Panc1 (cell line): Measurements from ENCODE around the gene DUSP12. TPM values are rescaled to one million over a fixed set of nuclear protein-coding genes. Genes with fewer than 3 reads are reported as not detected.

Experiments
- ATAC-seq: fragments of 200-7000 bp; cut with Tn5 transposase; 2 replicates; pipeline ENCODE4 v1.9.1; 2020; ENCODE audit warnings: mild to moderate bottlenecking, moderate library complexity
- BruUV-seq: library from RNA; stranded (reverse); fragments of 400-500 nt; replicated peaks from 2 replicates; lab custom pipeline; 2021; lab: Mats Ljungman, UMichigan
- CTCF ChIA-PET: fragments of 300-600 bp; sonication (Branson Sonifier 250); formaldehyde crosslinking; loops from one replicate; lab custom pipeline; 2022; ENCODE audit warnings: antibody characterized with exemption; lab: Charles Lee
- POLR2A ChIA-PET: fragments of 300-600 bp; sonication (Branson Sonifier 250); formaldehyde crosslinking; loops from one replicate; lab custom pipeline; 2022; ENCODE audit warnings: antibody characterized with exemption; lab: Charles Lee
- DNase-seq: peaks from one replicate; pipeline ENCODE4 v3.0.0-alpha.2; 2010; ENCODE audit warnings: low read depth, low spot score
- H3K27ac ChIP-seq: 2 replicates; pipeline ENCODE4 v1.5.1; 2011; ENCODE audit warnings: mild to moderate bottlenecking, low read length, inconsistent platforms
- H3K27me3 ChIP-seq: fragments of 200-500 bp; sonication (Bioruptor generic); 2 replicates; pipeline ENCODE4 v1.6.0; 2014; ENCODE audit warnings: low read length, inconsistent platforms; ENCODE audit not compliant: control insufficient read depth, insufficient read depth
- H3K36me3 ChIP-seq: fragments of 200-500 bp; sonication (Bioruptor generic); 2 replicates; pipeline ENCODE4 v1.5.1; 2014; ENCODE audit warnings: inconsistent platforms, mild to moderate bottlenecking, low read length, moderate library complexity; ENCODE audit not compliant: control insufficient read depth, insufficient read depth
- H3K4me1 ChIP-seq: 2 replicates; pipeline ENCODE4 v1.5.1; 2011; ENCODE audit warnings: inconsistent platforms, mild to moderate bottlenecking, low read length, moderate library complexity; ENCODE audit not compliant: control insufficient read depth, insufficient read depth
- H3K4me3 ChIP-seq, 2 experiments: 2 replicates each; pipeline ENCODE4 v1.5.1; 2011 to 2012; ENCODE audit warnings: low read depth in 2 of 2, low read length in 2 of 2, mild to moderate bottlenecking in 2 of 2, inconsistent platforms in 1 of 2, moderate library complexity in 1 of 2
- H3K9me3 ChIP-seq: fragments of 200-500 bp; sonication (Bioruptor generic); 2 replicates; pipeline ENCODE4 v1.5.1; 2014; ENCODE audit warnings: low read depth, mild to moderate bottlenecking, inconsistent platforms, low read length, moderate library complexity; ENCODE audit not compliant: control insufficient read depth, insufficient read depth
- POLR2AphosphoS5 ChIP-seq: IDR thresholded peaks from 2 replicates; pipeline ENCODE4 v1.6.1; 2012; ENCODE audit warnings: mild to moderate bottlenecking, low read depth, low read length, moderate library complexity
- SIN3A ChIP-seq: IDR thresholded peaks from 2 replicates; pipeline ENCODE4 v1.6.1; 2012; ENCODE audit warnings: low read depth, mild to moderate bottlenecking, low read length, moderate library complexity, borderline replicate concordance; ENCODE audit not compliant: insufficient read depth
- TCF7L2 ChIP-seq: IDR thresholded peaks from 2 replicates; pipeline ENCODE4 v1.6.1; 2011; ENCODE audit warnings: mild to moderate bottlenecking, low read depth, low read length, inconsistent platforms
- in situ Hi-C: cut with HindIII; loops from 2 replicates; pipeline ENCODE4 v1.10.0; 2016; ENCODE audit warnings: low sequenced_read_pairs, low pct_unique_long_range_greater_than_20kb
- intact Hi-C: fragments of 100-400 bp; cut with micrococcal nuclease; formaldehyde crosslinking; loops from one replicate; pipeline ENCODE4 v1.10.0; 2022; ENCODE audit not compliant: unreplicated experiment
- total RNA-seq: library from RNA; stranded (reverse); gene quantifications from one replicate; pipeline ENCODE4 v1.2.1, GENCODE V29; 2021; ENCODE audit not compliant: unreplicated experiment
- TF ChIP-seq, protein P1 (sequence below), 2 experiments: IDR thresholded peaks; 2 replicates each; pipeline ENCODE4 v1.6.1; 2011 to 2012; ENCODE audit warnings: low read depth in 2 of 2, control low read depth in 1 of 2, low read length in 1 of 2, mild to moderate bottlenecking in 1 of 2, moderate library complexity in 1 of 2; ENCODE audit not compliant: insufficient read depth in 1 of 2
- TF ChIP-seq, protein P2 (sequence below): fragments of 450-650 bp; IDR thresholded peaks from 2 replicates; pipeline ENCODE4 v1.5.1; 2017; ENCODE audit warnings: mild to moderate bottlenecking

The DUSP12 gene
- total RNA-seq, 1 experiment from 2014 or later = 22.0 TPM

DNA sequence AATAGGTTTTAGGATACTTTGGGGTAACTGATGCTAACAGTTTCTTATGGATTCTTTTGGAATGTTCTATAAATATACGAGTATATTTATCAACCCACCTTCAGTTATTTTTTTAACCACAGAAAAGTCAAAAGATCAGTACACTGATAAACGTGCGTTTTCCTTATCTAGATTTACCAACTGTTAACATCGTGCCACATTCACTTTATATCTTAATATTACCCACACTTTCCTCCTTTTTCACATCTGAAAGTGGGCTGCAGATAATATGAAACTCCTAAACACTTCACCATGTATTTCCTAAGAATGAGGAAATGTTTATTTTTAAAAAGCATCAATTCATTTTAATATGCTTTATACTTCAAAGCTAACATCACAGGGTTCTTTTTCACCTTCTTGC, 24.2 kb downstream of the DUSP12 start:
- CTCF ChIA-PET = interaction anchor here (0.6 kb wide), 1 partner anchor 263 kb away, joined by 5 read pairs; no protein-coding TSS in a partner anchor
- TF ChIP-seq TCF7L2 (no peak), POLR2AphosphoS5 (no peak), SIN3A (no peak)
- TF ChIP-seq, protein P1, sequence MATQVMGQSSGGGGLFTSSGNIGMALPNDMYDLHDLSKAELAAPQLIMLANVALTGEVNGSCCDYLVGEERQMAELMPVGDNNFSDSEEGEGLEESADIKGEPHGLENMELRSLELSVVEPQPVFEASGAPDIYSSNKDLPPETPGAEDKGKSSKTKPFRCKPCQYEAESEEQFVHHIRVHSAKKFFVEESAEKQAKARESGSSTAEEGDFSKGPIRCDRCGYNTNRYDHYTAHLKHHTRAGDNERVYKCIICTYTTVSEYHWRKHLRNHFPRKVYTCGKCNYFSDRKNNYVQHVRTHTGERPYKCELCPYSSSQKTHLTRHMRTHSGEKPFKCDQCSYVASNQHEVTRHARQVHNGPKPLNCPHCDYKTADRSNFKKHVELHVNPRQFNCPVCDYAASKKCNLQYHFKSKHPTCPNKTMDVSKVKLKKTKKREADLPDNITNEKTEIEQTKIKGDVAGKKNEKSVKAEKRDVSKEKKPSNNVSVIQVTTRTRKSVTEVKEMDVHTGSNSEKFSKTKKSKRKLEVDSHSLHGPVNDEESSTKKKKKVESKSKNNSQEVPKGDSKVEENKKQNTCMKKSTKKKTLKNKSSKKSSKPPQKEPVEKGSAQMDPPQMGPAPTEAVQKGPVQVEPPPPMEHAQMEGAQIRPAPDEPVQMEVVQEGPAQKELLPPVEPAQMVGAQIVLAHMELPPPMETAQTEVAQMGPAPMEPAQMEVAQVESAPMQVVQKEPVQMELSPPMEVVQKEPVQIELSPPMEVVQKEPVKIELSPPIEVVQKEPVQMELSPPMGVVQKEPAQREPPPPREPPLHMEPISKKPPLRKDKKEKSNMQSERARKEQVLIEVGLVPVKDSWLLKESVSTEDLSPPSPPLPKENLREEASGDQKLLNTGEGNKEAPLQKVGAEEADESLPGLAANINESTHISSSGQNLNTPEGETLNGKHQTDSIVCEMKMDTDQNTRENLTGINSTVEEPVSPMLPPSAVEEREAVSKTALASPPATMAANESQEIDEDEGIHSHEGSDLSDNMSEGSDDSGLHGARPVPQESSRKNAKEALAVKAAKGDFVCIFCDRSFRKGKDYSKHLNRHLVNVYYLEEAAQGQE (IDR thresholded peaks at IDR 0.05; ENCODE audit: insufficient read depth in 1 of 2, low read depth in 2 of 2, low read length in 1 of 2) = no peak
- TF ChIP-seq, protein P2, sequence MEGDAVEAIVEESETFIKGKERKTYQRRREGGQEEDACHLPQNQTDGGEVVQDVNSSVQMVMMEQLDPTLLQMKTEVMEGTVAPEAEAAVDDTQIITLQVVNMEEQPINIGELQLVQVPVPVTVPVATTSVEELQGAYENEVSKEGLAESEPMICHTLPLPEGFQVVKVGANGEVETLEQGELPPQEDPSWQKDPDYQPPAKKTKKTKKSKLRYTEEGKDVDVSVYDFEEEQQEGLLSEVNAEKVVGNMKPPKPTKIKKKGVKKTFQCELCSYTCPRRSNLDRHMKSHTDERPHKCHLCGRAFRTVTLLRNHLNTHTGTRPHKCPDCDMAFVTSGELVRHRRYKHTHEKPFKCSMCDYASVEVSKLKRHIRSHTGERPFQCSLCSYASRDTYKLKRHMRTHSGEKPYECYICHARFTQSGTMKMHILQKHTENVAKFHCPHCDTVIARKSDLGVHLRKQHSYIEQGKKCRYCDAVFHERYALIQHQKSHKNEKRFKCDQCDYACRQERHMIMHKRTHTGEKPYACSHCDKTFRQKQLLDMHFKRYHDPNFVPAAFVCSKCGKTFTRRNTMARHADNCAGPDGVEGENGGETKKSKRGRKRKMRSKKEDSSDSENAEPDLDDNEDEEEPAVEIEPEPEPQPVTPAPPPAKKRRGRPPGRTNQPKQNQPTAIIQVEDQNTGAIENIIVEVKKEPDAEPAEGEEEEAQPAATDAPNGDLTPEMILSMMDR = no peak
- intact Hi-C loops = no loop called here

DNA sequence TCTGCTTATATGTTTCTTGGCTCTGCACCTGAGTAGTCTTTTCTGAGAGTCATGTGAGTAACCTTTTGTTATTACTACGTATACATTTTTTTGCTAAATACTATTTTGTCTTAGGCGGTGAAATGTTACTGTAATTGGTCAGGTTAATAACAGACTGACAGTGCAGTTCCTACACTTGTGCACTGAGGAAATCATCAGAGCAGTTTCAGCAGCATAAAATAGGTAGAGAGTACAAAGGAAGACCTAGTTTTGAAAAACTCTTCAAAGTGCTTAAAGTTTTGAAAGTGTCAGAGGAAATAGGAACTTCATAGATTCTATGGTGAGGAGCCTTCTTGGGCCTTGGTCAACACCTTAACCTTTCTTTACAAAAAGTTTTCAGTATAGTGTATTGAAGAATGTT, 27.7 kb downstream of the DUSP12 start:
- no TSS peak for BruUV-seq
- intact Hi-C loops = no loop called here
- TF ChIP-seq SIN3A (no peak), POLR2AphosphoS5 (no peak), TCF7L2 (no peak)
- TF ChIP-seq, protein P2 = no peak
- TF ChIP-seq, protein P1 (IDR thresholded peaks at IDR 0.05; ENCODE audit: insufficient read depth in 1 of 2, low read depth in 2 of 2, low read length in 1 of 2) = no peak
- ATAC-seq (no peak), DNase-seq (no peak)
- ChIA-PET CTCF (interaction anchor here (0.6 kb wide), 1 partner anchor 260 kb away, joined by 8 read pairs; no protein-coding TSS in a partner anchor), POLR2A (no interaction called here)
- in situ Hi-C loops = no loop called here
- Histone ChIP-seq H3K27ac (no peak overlapping the region), H3K36me3 (peaks cover 2% of the 10 kb centered on the region; the same call in 1 of the 2 replicates), H3K27me3 (no peaks in the 10 kb centered on the region), H3K4me1 (no peaks in the 10 kb centered on the region; the same call in 1 of the 2 replicates), H3K9me3 (no peaks in the 10 kb centered on the region), H3K4me3 (no peak overlapping the region)

More for the DNA sequence above, 24.2 kb downstream of the DUSP12 start:
- no peaks in the 10 kb centered on the region for H3K4me1 ChIP-seq
- POLR2A ChIA-PET = no interaction called here
- H3K27me3 ChIP-seq = no peaks in the 10 kb centered on the region
- no TSS peak for BruUV-seq
- no peak overlapping the region for H3K4me3 ChIP-seq
- H3K36me3 ChIP-seq = no peaks in the 10 kb centered on the region
- no peak for ATAC-seq
- no peaks in the 10 kb centered on the region for H3K9me3 ChIP-seq
- no peak for DNase-seq
- H3K27ac ChIP-seq = no peak overlapping the region
- in situ Hi-C loops = no loop called here
